ENCODE measurements around the gene ADAMTSL1. TPM values are rescaled to one million over a fixed set of nuclear protein-coding genes. Genes with fewer than 3 reads are reported as not detected.

Gene ADAMTSL1
- total RNA-seq, 4 donors from 2014 or later = 21.3 to 138 (median 125) TPM

DNA sequence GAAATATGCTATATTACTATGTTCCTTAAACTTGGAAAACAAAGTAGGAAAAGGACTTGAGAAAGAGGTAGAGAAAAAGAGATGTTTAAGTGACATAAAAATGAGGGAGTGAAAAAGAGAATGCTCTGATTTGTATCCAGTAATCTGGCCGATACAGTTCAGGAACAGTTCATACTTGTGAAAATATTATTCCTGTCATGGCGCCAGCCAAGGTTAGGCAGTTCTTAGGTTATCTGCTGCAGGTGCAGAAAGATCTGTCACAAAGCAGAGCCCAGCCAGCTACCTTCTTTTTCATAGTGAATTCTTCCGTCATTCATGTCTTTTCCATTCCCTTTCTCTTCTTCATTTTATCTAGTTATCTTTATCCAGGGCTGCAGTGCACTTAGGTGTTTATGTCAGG, 256.3 kb downstream of the ADAMTSL1 start:
- TF ChIP-seq EP300 (IDR thresholded peaks at IDR 0.05) = no peak
- TF ChIP-seq, protein P1, sequence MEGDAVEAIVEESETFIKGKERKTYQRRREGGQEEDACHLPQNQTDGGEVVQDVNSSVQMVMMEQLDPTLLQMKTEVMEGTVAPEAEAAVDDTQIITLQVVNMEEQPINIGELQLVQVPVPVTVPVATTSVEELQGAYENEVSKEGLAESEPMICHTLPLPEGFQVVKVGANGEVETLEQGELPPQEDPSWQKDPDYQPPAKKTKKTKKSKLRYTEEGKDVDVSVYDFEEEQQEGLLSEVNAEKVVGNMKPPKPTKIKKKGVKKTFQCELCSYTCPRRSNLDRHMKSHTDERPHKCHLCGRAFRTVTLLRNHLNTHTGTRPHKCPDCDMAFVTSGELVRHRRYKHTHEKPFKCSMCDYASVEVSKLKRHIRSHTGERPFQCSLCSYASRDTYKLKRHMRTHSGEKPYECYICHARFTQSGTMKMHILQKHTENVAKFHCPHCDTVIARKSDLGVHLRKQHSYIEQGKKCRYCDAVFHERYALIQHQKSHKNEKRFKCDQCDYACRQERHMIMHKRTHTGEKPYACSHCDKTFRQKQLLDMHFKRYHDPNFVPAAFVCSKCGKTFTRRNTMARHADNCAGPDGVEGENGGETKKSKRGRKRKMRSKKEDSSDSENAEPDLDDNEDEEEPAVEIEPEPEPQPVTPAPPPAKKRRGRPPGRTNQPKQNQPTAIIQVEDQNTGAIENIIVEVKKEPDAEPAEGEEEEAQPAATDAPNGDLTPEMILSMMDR (IDR thresholded peaks at IDR 0.05) = no peak
- no peak for TF ChIP-seq POLR2AphosphoS5 (IDR thresholded peaks at IDR 0.05)
- no peak for TF ChIP-seq POLR2A (IDR thresholded peaks at IDR 0.05)
- no peak overlapping the region for H3K4me3 ChIP-seq
- peaks cover 0 to 24% (median 0%) of the 10 kb centered on the region in 3 donors for H3K4me1 ChIP-seq
- no peaks in the 10 kb centered on the region for H3K9me3 ChIP-seq
- H3K36me3 ChIP-seq = no peaks in the 10 kb centered on the region
- ATAC-seq = no peak
- 79 to 88% methylated on average over 3 of the region's 3 CpGs for WGBS, 2 donors (ENCODE audit: low coverage in 1 of 2)
- no peaks in the 10 kb centered on the region for H3K27me3 ChIP-seq
- no peak overlapping the region for H3K27ac ChIP-seq

DNA sequence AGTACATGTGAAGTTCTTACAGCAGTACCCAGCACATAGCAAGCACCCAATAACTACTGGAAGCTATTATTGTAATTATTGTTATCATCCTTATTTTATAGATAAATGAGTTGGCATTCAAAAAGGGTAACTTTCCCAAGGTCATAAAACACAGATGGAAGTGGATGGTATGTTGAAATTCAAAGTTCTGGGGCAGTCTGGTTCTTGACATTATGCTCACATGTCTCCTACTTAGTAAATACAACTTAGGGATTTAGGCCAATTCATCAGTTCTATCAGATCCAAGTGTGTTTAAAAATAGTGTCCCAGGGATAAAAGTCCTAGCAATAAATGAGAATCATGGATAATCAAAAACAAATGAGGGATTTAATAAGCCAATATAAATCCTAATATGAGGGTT, 265.2 kb downstream of the ADAMTSL1 start:
- Histone ChIP-seq H3K27me3 (no peaks in the 10 kb centered on the region), H3K4me3 (no peak overlapping the region), H3K36me3 (no peaks in the 10 kb centered on the region), H3K4me1 (peaks cover 0 to 26% (median 0%) of the 10 kb centered on the region in 3 donors), H3K9me3 (no peaks in the 10 kb centered on the region), H3K27ac (no peak overlapping the region)
- TF ChIP-seq POLR2A (IDR thresholded peaks at IDR 0.05) (no peak), EP300 (IDR thresholded peaks at IDR 0.05) (no peak), POLR2AphosphoS5 (IDR thresholded peaks at IDR 0.05) (no peak)
- TF ChIP-seq, protein P1 (IDR thresholded peaks at IDR 0.05) = no peak
- no peak for ATAC-seq

DNA sequence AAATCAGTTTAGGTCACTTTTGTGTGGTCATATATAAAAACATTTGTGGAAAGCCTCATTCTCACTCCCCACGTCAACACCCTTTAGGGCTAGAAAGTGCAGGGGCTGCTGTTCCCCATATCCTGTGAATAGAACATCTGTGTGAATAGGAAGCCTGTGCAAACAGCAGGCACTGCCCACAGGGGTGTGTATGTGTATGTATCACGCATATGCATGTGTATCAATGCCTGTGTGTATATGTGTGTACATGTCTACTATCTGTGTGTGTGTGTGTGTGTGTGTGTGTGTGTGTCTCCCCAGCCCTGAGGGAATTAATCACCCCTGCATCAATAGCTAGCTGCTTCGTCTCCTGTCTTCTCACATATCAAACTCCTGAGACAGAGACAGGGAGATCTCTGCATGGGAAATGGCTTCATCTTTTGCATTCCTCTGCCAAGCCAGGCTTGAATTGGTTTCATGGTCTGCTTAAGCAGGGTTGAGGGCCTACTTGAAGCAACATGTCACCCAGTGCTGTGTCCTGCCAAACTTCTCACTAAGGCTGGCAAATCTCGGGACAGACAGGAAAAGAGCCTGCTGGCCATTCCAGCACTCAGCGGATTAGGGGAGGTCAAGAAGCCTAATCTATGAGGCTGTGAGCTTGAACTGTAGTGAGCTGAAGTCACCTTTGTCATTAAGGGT, 265.8 kb downstream of the ADAMTSL1 start:
- 78 to 91% methylated on average over 1 to 2 of the region's 5 CpGs for WGBS, 2 donors (ENCODE audit: low coverage in 1 of 2)
- Histone ChIP-seq H3K36me3 (no peaks in the 10 kb centered on the region), H3K27ac (no peak overlapping the region), H3K27me3 (no peaks in the 10 kb centered on the region), H3K4me3 (no peak overlapping the region), H3K9me3 (no peaks in the 10 kb centered on the region), H3K4me1 (peaks cover 0 to 26% (median 0%) of the 10 kb centered on the region in 3 donors)
- TF ChIP-seq POLR2A (IDR thresholded peaks at IDR 0.05) = no peak
- no peak for TF ChIP-seq POLR2AphosphoS5 (IDR thresholded peaks at IDR 0.05)
- no peak for TF ChIP-seq EP300 (IDR thresholded peaks at IDR 0.05)
- TF ChIP-seq, protein P1 (IDR thresholded peaks at IDR 0.05) = no peak
- ATAC-seq = no peak

DNA sequence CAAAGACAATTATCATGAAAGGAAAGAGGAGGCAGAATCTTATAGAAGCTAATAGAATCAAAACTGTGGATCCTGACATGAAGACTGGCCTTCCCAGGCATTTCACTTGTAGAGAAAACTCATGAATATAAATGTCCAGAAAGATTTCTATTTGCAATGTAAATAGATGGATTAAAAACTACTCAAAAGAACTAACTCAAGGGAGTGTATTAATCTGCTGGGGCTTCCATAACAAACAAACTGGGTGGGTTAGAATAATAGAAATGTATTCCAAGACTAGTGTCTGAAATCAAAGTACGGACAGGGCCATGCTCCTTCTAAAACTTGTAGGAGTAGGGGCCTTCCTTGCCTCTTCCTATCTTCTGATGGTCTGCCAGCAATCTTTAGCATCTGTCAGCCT, 267.4 kb downstream of the ADAMTSL1 start:
- ATAC-seq = no peak
- Histone ChIP-seq H3K27ac (no peak overlapping the region), H3K36me3 (no peaks in the 10 kb centered on the region), H3K4me3 (no peak overlapping the region), H3K27me3 (no peaks in the 10 kb centered on the region), H3K9me3 (no peaks in the 10 kb centered on the region), H3K4me1 (peaks cover 0 to 34% (median 4%) of the 10 kb centered on the region in 3 donors)
- no peak for TF ChIP-seq POLR2AphosphoS5 (IDR thresholded peaks at IDR 0.05)
- TF ChIP-seq, protein P1 (IDR thresholded peaks at IDR 0.05) = no peak
- TF ChIP-seq POLR2A (IDR thresholded peaks at IDR 0.05) = no peak
- TF ChIP-seq EP300 (IDR thresholded peaks at IDR 0.05) = no peak
- WGBS, 2 donors (ENCODE audit: low coverage in 1 of 2) = 80 to 94% methylated on average over 1 of the region's 1 CpG

DNA sequence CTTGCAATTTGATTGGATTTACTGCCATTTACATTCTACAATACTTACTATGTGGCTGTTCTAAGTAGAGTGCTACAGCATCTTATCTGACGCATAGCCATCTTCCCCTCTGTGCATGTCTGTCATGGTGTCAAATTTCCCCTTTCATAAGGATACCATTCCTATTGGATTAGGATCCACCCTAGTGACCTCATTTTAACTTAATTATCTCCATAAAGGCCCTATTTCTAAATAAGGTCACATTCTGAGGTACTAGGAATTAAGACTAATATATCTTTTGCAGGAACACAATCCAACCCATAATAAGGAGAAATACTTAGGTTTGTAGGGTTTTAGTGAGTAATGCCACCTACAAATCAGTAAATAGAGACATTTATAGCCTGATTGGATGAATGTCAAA, 268.0 kb downstream of the ADAMTSL1 start:
- no peak overlapping the region for H3K27ac ChIP-seq
- H3K4me1 ChIP-seq = peaks cover 0 to 39% (median 4%) of the 10 kb centered on the region in 3 donors
- H3K4me3 ChIP-seq = no peak overlapping the region
- H3K27me3 ChIP-seq = no peaks in the 10 kb centered on the region
- WGBS, 2 donors (ENCODE audit: low coverage in 1 of 2) = 88 to 100% methylated on average over 1 of the region's 1 CpG
- no peaks in the 10 kb centered on the region for H3K36me3 ChIP-seq
- ATAC-seq = no peak
- H3K9me3 ChIP-seq = no peaks in the 10 kb centered on the region
- no peak for TF ChIP-seq POLR2A (IDR thresholded peaks at IDR 0.05)
- TF ChIP-seq, protein P1 (IDR thresholded peaks at IDR 0.05) = no peak
- TF ChIP-seq EP300 (IDR thresholded peaks at IDR 0.05) = no peak
- TF ChIP-seq POLR2AphosphoS5 (IDR thresholded peaks at IDR 0.05) = no peak
